ENCODE results near the gene LRCH1.

Gene LRCH1

DNA sequence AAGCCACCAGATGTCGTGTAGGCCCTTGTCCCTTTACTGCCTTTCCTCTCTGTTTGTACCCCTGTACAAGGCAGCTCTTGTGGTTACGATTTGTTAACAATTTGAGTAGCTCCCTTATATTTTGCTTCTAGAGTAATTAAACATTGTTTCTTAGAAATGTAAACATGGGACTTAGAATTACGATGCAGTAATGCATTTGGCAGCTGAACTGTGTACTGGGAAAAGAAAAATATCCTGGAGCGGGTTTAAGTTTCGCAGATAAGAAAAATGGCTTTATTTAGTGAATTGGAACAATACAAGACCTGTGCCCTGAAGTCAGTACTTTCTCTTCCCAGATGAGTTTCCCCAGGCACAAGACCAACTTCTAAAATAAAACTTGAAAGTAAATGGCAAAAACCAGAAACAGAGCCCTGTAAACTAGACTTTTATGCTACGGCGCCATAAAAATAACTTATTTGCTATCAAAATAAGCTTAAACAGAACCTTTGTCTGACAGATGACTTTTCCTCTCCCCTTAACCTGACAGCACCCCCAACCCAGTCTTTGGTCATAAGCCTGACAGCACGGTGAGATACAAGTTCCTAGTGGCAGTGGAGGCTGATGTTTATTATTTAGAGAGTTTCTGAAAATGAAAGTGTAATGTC, 63.0 kb downstream of the LRCH1 start:
- no peak for DNase-seq (ENCODE audit: extremely low spot score)
- TF ChIP-seq, protein P1, sequence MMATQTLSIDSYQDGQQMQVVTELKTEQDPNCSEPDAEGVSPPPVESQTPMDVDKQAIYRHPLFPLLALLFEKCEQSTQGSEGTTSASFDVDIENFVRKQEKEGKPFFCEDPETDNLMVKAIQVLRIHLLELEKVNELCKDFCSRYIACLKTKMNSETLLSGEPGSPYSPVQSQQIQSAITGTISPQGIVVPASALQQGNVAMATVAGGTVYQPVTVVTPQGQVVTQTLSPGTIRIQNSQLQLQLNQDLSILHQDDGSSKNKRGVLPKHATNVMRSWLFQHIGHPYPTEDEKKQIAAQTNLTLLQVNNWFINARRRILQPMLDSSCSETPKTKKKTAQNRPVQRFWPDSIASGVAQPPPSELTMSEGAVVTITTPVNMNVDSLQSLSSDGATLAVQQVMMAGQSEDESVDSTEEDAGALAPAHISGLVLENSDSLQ (IDR thresholded peaks at IDR 0.05), result no peak
- TF ChIP-seq ZNF384 (IDR thresholded peaks at IDR 0.05), result no peak
- TF ChIP-seq L3MBTL2 (conservative IDR thresholded peaks at IDR 0.05), result no peak
- no peak for TF ChIP-seq SP1 (IDR thresholded peaks at IDR 0.05)
- TF ChIP-seq FOXK2 (IDR thresholded peaks at IDR 0.05), result no peak
- POLR2A ChIA-PET, result no interaction called here
- CTCF ChIA-PET, result interaction anchor here (0.8 kb wide), 1 partner anchor 9 kb away, joined by 3 read pairs; no protein-coding TSS in a partner anchor

DNA sequence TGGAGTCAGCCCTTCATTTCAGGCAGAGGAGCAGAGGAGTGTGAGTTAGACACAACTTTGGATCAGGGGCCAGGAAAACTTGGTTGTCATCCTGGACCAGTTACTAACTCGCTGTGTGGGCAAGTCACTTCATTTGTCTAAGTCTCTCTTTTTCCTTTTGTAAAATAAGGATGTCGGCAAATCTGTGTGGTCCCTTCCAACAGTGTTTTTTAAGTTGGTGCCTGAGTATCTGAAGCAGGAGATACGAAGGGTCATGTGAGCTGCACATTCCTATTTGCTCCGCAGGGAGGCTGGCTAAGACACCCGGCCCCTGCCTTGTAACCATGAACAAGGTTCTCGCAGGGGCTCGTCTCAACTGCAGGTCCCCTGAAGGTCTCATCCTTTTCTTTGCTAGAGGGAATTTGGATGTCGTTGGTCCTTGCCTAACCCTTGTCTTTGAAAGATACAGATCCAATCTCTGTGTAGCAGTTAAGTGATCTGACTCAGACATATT, 64.3 kb downstream of the LRCH1 start:
- ChIA-PET POLR2A (no interaction called here), CTCF (no interaction called here)

DNA sequence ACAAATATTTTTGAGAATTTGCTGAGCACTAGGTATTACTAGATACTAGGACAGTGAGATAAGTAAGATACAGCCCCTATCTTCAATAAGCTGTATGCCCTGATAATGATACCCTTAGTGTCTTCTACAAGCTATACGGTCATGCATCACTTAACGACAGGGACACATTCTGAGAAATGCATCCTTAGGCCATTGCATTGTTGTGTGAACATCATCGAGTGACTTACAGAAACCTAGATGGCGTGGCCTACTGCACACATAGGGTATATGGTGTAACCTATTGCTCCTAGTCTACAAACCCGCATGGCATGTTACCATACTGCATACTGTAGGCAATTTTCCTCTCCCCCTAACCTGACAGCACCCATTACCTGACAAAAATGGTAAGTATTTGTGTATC, 64.9 kb downstream of the LRCH1 start:
- POLR2A ChIA-PET, result no interaction called here
- no peak for DNase-seq (ENCODE audit: extremely low spot score)
- CTCF ChIA-PET, result no interaction called here
- TF ChIP-seq TARDBP (IDR thresholded peaks at IDR 0.05), result no peak
- TF ChIP-seq L3MBTL2 (conservative IDR thresholded peaks at IDR 0.05), result no peak
- TF ChIP-seq ZNF384 (IDR thresholded peaks at IDR 0.05), result no peak
- no peak for TF ChIP-seq ELF4 (IDR thresholded peaks at IDR 0.05)
- TF ChIP-seq ARNT (IDR thresholded peaks at IDR 0.05), result no peak
- TF ChIP-seq, protein P1 (IDR thresholded peaks at IDR 0.05), result no peak
- no peak for TF ChIP-seq SUZ12 (IDR thresholded peaks at IDR 0.05)
- TF ChIP-seq LEF1 (IDR thresholded peaks at IDR 0.05; ENCODE audit: borderline replicate concordance), result no peak
- no peak for TF ChIP-seq NFRKB (IDR thresholded peaks at IDR 0.05)
- TF ChIP-seq FOXK2 (IDR thresholded peaks at IDR 0.05), result no peak
- TF ChIP-seq BHLHE40 (IDR thresholded peaks at IDR 0.05; ENCODE audit: borderline replicate concordance), result no peak
- TF ChIP-seq CTBP1 (IDR thresholded peaks at IDR 0.05; ENCODE audit: borderline replicate concordance), result no peak
- no peak for TF ChIP-seq SP1 (IDR thresholded peaks at IDR 0.05)
- TF ChIP-seq HDGF (IDR thresholded peaks at IDR 0.05; ENCODE audit: borderline replicate concordance), result no peak
- no peak for TF ChIP-seq FOXA1 (IDR thresholded peaks at IDR 0.05)
- TF ChIP-seq FOXM1 (IDR thresholded peaks at IDR 0.05; ENCODE audit: borderline replicate concordance), result no peak

More for the DNA sequence above, 64.3 kb downstream of the LRCH1 start:
- DNase-seq (ENCODE audit: extremely low spot score), result no peak
- no peak for TF ChIP-seq ZNF384 (IDR thresholded peaks at IDR 0.05)
- TF ChIP-seq FOXA1 (IDR thresholded peaks at IDR 0.05), result no peak
- no peak for TF ChIP-seq TARDBP (IDR thresholded peaks at IDR 0.05)
- TF ChIP-seq NFRKB (IDR thresholded peaks at IDR 0.05), result no peak
- TF ChIP-seq SP1 (IDR thresholded peaks at IDR 0.05), result no peak
- no peak for TF ChIP-seq BHLHE40 (IDR thresholded peaks at IDR 0.05; ENCODE audit: borderline replicate concordance)
- TF ChIP-seq CTBP1 (IDR thresholded peaks at IDR 0.05; ENCODE audit: borderline replicate concordance), result no peak
- TF ChIP-seq LEF1 (IDR thresholded peaks at IDR 0.05; ENCODE audit: borderline replicate concordance), result no peak
- no peak for TF ChIP-seq FOXK2 (IDR thresholded peaks at IDR 0.05)
- TF ChIP-seq ARNT (IDR thresholded peaks at IDR 0.05), result no peak
- TF ChIP-seq SUZ12 (IDR thresholded peaks at IDR 0.05), result no peak
- TF ChIP-seq, protein P1 (IDR thresholded peaks at IDR 0.05), result no peak
- no peak for TF ChIP-seq FOXM1 (IDR thresholded peaks at IDR 0.05; ENCODE audit: borderline replicate concordance)
- TF ChIP-seq L3MBTL2 (conservative IDR thresholded peaks at IDR 0.05), result no peak
- TF ChIP-seq ELF4 (IDR thresholded peaks at IDR 0.05), result no peak

- POLR2A ChIA-PET, result no interaction called here
- CTCF ChIA-PET, result no interaction called here
- TF ChIP-seq CTBP1 (IDR thresholded peaks at IDR 0.05; ENCODE audit: borderline replicate concordance) (no peak), BHLHE40 (IDR thresholded peaks at IDR 0.05; ENCODE audit: borderline replicate concordance) (no peak)
- TF ChIP-seq, protein P1 (IDR thresholded peaks at IDR 0.05), result no peak
- no peak for DNase-seq (ENCODE audit: extremely low spot score)
Measured at GRCh38 chr13:46618694-46619254, 65.8 kb downstream of the LRCH1 start.

GRCh38 chr13:46620029-46620428, 67.1 kb downstream of the LRCH1 start:
- no peak for DNase-seq (ENCODE audit: extremely low spot score)
- CTCF ChIA-PET, result no interaction called here
- TF ChIP-seq, protein P1 (IDR thresholded peaks at IDR 0.05), result no peak
- TF ChIP-seq ZNF384 (IDR thresholded peaks at IDR 0.05), result no peak
- POLR2A ChIA-PET, result no interaction called here

DNA sequence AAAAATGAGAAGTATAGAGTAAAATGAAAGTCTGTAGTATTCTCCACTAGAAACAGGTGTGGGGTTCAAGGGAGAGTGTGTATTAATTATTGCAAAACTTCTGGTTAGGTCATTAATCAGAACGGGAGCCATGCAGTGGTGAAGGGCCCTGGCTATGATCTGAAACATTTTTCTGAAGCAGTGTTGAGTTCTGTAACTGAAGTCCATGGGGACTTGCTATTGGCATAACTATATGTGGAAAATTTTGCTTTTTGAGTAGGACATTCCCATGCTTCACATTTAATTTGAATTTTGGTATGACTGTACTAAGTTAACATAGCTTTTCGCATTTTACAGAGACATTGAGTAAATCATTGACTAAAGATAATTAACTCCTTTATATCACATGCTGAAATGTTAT, 67.5 kb downstream of the LRCH1 start:
- ChIA-PET CTCF (no interaction called here), POLR2A (no interaction called here)
- no peak for DNase-seq (ENCODE audit: extremely low spot score)
- TF ChIP-seq, protein P1 (IDR thresholded peaks at IDR 0.05), result no peak
- TF ChIP-seq ZNF384 (IDR thresholded peaks at IDR 0.05) (no peak), ELF4 (IDR thresholded peaks at IDR 0.05) (no peak), TARDBP (IDR thresholded peaks at IDR 0.05) (no peak), FOXK2 (IDR thresholded peaks at IDR 0.05) (no peak), SUZ12 (IDR thresholded peaks at IDR 0.05) (no peak), L3MBTL2 (conservative IDR thresholded peaks at IDR 0.05) (no peak), FOXA1 (IDR thresholded peaks at IDR 0.05) (no peak), HDGF (IDR thresholded peaks at IDR 0.05; ENCODE audit: borderline replicate concordance) (no peak), FOXM1 (IDR thresholded peaks at IDR 0.05; ENCODE audit: borderline replicate concordance) (no peak), CTBP1 (IDR thresholded peaks at IDR 0.05; ENCODE audit: borderline replicate concordance) (no peak), BHLHE40 (IDR thresholded peaks at IDR 0.05; ENCODE audit: borderline replicate concordance) (no peak), SP1 (IDR thresholded peaks at IDR 0.05) (no peak), NFRKB (IDR thresholded peaks at IDR 0.05) (no peak), ARNT (IDR thresholded peaks at IDR 0.05) (no peak), LEF1 (IDR thresholded peaks at IDR 0.05; ENCODE audit: borderline replicate concordance) (no peak)

Measured in HEK293T (cell line).